ENCODE measurements around the gene ZNF425. TPM values are rescaled to one million over a fixed set of nuclear protein-coding genes. Genes with fewer than 3 reads are reported as not detected.
A peak's percentile ranks its signal among the peaks of the same experiment; 100 is the strongest.
"Not testable (repeated sequence)": the region's sequence is repeated elsewhere in the genome, so short reads cannot be mapped to it uniquely, and the experiment has no call there.

Gene ZNF425
- 3.4 and 4.7 TPM in 2 replicates for total RNA-seq (2014; rRNA removed; shearing (Covaris generic))

GRCh38 chr7:149125863-149126661, at the start of gene ZNF425:
TSS of gene ZNF425 (minus strand) at chr7:149126324. CDS start at chr7:149126213, 111 bp downstream.
- DNase-seq (ENCODE audit: low spot score) = peak; percentile 88
- in situ Hi-C loops (cut with HindIII; ENCODE audit: low sequenced_read_pairs) = no loop called here

GRCh38 chr7:149175150-149175549, 49.0 kb upstream of the ZNF425 start:
- DNase-seq (ENCODE audit: low spot score) = no peak
- in situ Hi-C loops (cut with HindIII; ENCODE audit: low sequenced_read_pairs) = no loop called here

- DNase-seq (ENCODE audit: low spot score) = no peak
- in situ Hi-C loops (cut with HindIII; ENCODE audit: low sequenced_read_pairs) = no loop called here
Measured at GRCh38 chr7:149172534-149172920, 46.4 kb upstream of the ZNF425 start.

DNA sequence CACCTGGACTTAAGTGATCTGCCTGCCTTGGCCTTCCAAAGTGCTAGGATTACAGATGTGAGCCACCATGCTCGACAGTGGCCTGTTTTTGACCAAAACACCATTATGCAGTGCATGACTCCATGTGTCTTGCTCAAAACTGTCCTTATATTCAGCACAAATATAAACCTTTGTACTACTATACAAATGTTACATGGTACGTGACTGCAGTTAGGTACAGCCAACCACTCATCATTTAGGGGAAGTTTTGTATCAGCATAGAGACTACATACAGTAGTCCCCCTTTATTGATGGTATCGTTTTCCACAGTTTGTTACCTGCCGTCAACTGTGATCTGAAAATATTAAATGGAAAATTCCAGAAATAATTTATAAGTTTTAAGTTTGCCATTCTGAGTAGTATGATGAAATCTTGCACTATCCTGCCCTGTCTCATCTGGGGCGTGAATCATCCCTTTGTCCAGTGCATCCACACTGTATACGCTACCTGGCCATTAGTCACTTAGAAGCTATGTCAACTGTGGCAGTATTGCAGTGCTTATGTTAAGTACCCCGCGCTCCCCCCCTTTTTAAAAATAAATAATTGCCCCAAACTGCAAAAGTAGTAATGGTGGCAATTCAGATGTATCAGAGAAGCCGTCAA, 45.9 kb upstream of the ZNF425 start:
- DNase-seq (ENCODE audit: low spot score) = no peak
- in situ Hi-C loops (cut with HindIII; ENCODE audit: low sequenced_read_pairs) = no loop called here

DNA sequence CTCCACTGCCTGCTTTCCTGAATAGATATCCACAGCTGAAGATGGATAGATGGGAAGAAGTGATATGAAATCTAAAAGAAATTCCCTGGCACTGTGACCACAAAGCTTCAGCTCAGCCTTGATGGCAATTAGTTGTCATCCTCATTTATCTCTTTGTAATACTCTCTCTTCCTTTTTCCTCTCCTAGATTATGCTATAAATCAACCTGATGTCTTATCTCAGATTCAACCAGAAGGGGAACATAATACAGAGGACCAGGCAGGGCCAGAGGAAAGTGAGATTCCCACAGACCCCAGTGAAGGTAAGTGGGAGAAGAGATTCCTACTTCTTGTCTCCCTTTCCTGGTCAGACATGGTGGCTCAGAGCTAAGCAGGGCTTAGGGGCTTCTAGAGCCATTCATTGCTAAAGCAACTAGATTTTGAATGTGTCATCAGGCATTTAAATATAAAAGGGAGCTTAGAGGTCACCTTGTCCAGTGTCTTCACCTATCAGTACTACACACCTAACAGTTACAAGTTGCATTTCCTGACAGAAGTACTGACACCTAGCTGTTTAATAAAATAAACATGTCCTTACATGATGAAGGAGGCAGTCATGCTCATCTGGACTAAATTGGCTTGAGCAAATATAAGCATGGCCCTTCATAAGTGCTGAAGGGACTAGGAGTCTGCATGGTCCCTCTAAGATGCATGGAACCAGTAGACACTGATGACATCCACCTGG, 40.7 kb upstream of the ZNF425 start:
- no peak for DNase-seq (ENCODE audit: low spot score)
- in situ Hi-C loops (cut with HindIII; ENCODE audit: low sequenced_read_pairs) = no loop called here

DNA sequence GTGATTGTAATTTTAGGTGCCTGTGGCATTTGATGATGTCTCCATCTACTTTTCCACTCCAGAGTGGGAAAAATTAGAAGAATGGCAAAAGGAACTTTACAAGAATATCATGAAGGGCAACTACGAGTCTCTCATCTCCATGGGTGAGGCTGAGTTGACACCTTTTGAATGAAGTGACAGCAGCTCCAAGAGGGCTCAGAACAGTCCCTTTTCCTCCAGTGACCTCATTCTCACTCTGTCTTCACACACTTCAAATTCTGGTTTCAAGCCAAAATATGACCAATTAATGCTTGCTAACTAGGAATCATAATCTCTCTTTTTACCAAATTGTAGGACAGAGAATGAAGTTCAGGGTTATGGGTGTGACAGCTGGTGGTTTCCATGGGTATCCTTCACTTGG, 40.0 kb upstream of the ZNF425 start:
- in situ Hi-C loops (cut with HindIII; ENCODE audit: low sequenced_read_pairs) = no loop called here
- no peak for DNase-seq (ENCODE audit: low spot score)

GRCh38 chr7:149161241-149161848, 35.2 kb upstream of the ZNF425 start:
- DNase-seq (ENCODE audit: low spot score) = no peak

GRCh38 chr7:149156898-149157297, 30.8 kb upstream of the ZNF425 start:
- no peak for DNase-seq (ENCODE audit: low spot score)
- in situ Hi-C loops (cut with HindIII; ENCODE audit: low sequenced_read_pairs) = no loop called here

More at GRCh38 chr7:149161241-149161848, 35.2 kb upstream of the ZNF425 start:
- in situ Hi-C loops (cut with HindIII; ENCODE audit: low sequenced_read_pairs) = no loop called here

- in situ Hi-C loops (cut with HindIII; ENCODE audit: low sequenced_read_pairs) = no loop called here
- DNase-seq (ENCODE audit: low spot score) = no peak
Measured at GRCh38 chr7:149154056-149154455, 27.9 kb upstream of the ZNF425 start.

DNA sequence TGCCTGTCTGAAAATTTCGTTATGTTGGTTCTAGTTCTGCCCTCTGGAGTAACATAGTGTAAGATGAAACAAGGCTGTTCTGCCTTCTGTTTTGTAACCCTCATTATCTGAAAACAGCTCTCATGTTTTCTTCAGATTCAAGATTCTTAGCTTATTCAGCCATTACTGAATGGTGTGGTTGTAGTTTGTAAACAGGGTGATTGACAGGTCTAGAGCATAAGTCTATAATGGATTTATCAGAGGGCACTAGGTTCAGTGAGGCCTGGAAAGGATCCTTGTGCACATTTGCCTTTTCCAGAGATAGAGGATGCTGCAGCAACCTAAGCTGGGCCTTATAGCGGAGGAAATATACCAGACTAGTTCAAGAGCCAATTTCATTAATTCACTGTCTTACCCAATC, 27.2 kb upstream of the ZNF425 start:
- in situ Hi-C loops (cut with HindIII; ENCODE audit: low sequenced_read_pairs) = no loop called here

GRCh38 chr7:149150981-149151380, 24.9 kb upstream of the ZNF425 start:
- no peak for DNase-seq (ENCODE audit: low spot score)
- in situ Hi-C loops (cut with HindIII; ENCODE audit: low sequenced_read_pairs) = no loop called here

More for the DNA sequence above, 27.2 kb upstream of the ZNF425 start:
- no peak for DNase-seq (ENCODE audit: low spot score)

DNA sequence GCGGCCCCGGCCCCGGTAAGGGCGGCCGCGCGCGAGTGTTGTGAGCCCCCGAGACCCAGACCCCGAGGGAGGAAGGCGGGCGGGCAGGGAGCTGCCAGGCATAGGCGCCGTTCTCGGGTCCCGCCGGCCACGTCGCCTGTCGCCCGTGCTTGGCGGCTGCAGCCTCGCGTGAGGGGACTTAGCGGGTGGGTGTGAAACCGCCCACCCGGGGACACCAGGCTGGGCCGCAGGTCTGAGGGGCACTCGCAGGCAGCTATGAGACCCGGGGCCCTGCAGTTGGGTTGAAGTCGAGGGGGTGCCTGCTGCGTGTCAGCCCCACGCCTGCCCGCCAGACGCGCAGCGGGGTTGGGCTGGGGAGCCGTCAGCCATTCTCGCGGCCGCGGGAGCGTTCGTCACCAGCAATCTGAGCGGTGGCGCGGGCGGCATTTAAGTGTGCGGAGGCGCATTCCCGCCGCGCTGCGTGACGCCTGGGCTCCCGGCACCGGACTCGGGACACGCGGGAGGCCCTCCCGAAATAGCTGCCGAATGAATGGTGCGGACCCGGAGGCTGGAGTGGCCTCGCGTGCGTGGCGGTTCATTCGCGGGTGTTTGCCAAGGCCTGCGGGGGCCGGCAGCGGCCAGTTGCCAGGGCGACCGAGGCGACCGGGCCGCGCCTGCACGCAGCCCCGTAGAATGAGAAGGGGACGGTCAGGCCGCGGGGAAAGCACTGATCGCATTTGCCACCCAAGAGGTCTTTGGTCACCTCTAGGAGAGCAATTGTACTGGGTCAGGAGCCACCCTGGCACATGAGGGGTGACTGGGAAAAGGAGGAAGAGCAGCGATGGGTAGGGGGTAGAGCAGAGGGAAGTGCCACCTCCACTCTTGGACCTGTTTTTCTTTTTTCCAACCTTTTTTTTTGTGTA, 21.9 kb upstream of the ZNF425 start:
- in situ Hi-C loops (cut with HindIII; ENCODE audit: low sequenced_read_pairs) = no loop called here
- DNase-seq (ENCODE audit: low spot score) = peak; percentile 49

DNA sequence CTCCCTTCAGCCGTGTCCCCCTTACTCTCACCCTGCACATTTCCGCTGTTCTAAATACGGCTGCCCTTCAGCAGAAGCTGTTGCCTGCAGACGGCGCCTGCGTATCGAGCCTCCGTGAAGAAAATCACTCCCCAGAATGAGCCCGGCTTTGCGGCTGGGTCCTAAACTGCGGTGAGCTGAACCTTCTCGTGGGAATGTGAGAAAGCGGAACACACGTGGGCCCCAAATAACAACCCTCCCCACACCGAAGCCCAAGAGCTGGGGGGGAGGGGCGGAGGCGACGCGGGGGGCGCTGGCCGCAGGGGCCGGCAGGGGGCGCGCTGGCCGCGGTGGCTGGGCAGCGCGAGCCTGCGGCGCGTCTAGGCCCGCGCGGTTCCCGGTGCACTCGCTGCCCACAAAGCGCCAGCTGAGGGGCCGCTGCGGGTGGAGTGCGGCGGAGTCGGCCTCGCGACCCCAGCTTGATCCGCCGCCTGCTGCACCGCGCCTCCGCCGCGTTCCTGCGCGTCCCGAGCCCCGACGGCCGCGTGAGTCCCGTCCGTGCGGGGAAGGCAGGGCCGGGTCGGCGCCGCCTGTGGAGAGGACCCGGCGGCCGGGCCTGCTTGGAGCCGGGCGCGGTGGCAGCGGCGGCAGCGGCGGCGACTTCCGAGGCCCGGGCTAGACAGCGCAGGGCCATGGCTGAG, 21.1 kb upstream of the ZNF425 start, which contains the start of gene ZNF398:
Gene ZNF398 (plus strand): TSS at position 382 of the 680 bp plus-strand sequence. CDS start 290 bp downstream, at position 672.
- peak; percentile 73 for DNase-seq (ENCODE audit: low spot score)
- in situ Hi-C loops (cut with HindIII; ENCODE audit: low sequenced_read_pairs) = no loop called here

- in situ Hi-C loops (cut with HindIII; ENCODE audit: low sequenced_read_pairs) = no loop called here
- DNase-seq (ENCODE audit: low spot score) = no peak
Measured at GRCh38 chr7:149145031-149145845, 19.1 kb upstream of the ZNF425 start.

DNA sequence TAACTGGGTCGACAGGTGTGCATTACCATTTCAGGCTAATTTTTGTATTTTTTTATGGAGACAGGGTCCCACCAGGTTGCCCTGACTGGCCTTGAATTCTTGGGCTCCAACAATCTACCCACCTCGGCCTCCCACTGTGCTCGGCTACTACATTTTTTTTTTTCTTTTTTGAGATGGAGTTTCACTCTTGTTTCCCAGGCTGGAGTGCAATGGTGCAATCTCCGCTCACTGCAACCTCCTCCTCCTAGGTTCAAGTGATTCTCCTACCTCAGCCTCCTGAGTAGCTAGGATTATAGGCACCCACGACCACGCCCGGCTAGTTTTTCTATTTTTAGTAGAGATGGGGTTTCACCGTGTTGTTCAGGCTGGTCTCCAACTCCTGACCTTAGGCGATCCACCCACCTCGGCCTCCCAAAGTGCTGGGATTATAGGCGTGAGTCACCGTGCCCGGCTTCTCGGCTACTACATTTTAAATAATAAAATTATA, 18.4 kb upstream of the ZNF425 start:
- in situ Hi-C loops (cut with HindIII; ENCODE audit: low sequenced_read_pairs); DNase-seq (ENCODE audit: low spot score): not testable (repeated sequence)

DNA sequence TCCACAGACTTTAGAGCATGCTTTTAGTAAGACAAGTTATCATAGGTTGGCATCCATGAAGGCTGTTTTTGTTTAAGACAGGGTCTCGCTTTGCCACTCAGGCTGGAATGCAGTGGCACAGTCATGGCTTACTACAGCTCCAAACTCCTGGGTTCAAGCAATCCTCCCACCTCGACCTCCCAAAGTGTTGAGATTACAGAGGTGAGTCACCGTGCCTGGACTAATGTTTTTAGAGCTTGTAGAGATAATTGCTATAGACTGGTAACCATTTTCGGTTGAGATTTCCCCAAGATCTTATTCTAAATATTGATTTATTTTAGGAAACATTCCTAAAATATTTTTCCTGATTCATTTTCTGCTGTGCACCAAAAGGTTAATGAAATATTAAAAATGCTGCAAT, 15.8 kb upstream of the ZNF425 start:
- no peak for DNase-seq (ENCODE audit: low spot score)
- in situ Hi-C loops (cut with HindIII; ENCODE audit: low sequenced_read_pairs) = no loop called here

DNA sequence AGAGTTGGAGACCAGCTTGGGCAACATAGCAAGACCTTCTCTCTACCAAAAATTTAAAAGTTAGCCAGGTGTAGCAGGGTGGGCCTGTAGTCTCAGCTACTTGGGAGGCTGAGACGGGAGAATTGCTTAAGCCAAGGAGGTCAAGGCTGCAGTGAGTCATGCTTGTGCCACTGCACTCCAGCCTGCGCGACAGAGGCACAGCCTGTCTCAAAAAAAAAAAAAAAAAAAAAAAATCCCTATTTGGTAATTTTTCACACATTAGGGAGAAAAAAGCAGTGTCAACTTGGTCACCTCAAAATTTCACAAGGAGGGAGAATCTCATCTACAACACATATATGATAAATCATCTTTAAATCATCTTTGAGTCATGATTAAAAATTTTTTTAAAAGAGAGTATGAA, 14.7 kb upstream of the ZNF425 start:
- no peak for DNase-seq (ENCODE audit: low spot score)
- in situ Hi-C loops (cut with HindIII; ENCODE audit: low sequenced_read_pairs) = no loop called here
